ENCODE measurements around the gene SLC17A6.

SLC17A6 gene

GRCh38 chr11:22343371-22344032 is 5.3 kb downstream of the SLC17A6 start:
- WGBS (ENCODE audit: extremely low coverage, insufficient coverage, insufficient read length), result no CpG with 5 or more reads among the region's 34 CpGs
- Histone ChIP-seq H3K4me2 (ENCODE audit: low read length) (peak overlapping the region; percentile 0), H3K36me3 (ENCODE audit: control insufficient read depth in 1 of 2, insufficient read depth in 2 of 2, low read length in 2 of 2) (no peaks in the 10 kb centered on the region), H2BK120ac (ENCODE audit: insufficient read depth, low read length, poor library complexity) (no peak overlapping the region), H3K4me1 (ENCODE audit: control insufficient read depth in 1 of 2, insufficient read depth in 2 of 2, low read length in 2 of 2) (peaks cover 0 to 2% of the 10 kb centered on the region in 2 experiments), H2BK12ac (ENCODE audit: low read length) (no peak overlapping the region), H3K4ac (ENCODE audit: low read depth, low read length) (no peak overlapping the region), H3K23ac (ENCODE audit: low read length) (no peak overlapping the region), H4K8ac (ENCODE audit: low read depth, low read length) (no peak overlapping the region), H3K18ac (ENCODE audit: low read length) (no peak overlapping the region), H4K12ac (ENCODE audit: low read depth, low read length) (peak overlapping the region; percentile 56), H4K91ac (ENCODE audit: low read depth, low read length) (no peak overlapping the region), H3K4me3 (ENCODE audit: low read depth, low read length) (no peak overlapping the region), H3K79me1 (ENCODE audit: low read length) (no peaks in the 10 kb centered on the region), H3K14ac (ENCODE audit: low read length) (no peak overlapping the region), H2AK5ac (ENCODE audit: low read length) (no peak overlapping the region), H2BK5ac (ENCODE audit: low read depth, low read length, poor library complexity) (no peak overlapping the region), H3K79me2 (ENCODE audit: control insufficient read depth, insufficient read depth, low read length, poor library complexity) (no peaks in the 10 kb centered on the region), H2AFZ (ENCODE audit: insufficient read depth, low read length, poor library complexity) (no peak overlapping the region), H3K9ac (ENCODE audit: low read length) (no peak overlapping the region), H3K27ac (ENCODE audit: low read depth, low read length) (no peak overlapping the region), H3K27me3 (ENCODE audit: insufficient read depth, low read length) (peaks cover 35% of the 10 kb centered on the region), H3K9me3 (ENCODE audit: insufficient read depth, low read depth, low read length) (peaks cover 2% of the 10 kb centered on the region)
- no peak for DNase-seq

- no peak overlapping the region for H3K27ac ChIP-seq (ENCODE audit: low read depth, low read length)
- H2AFZ ChIP-seq (ENCODE audit: insufficient read depth, low read length, poor library complexity), result no peak overlapping the region
- no peak overlapping the region for H3K4me2 ChIP-seq (ENCODE audit: low read length)
- no peak overlapping the region for H3K4me3 ChIP-seq (ENCODE audit: low read depth, low read length)
- no peak overlapping the region for H3K4ac ChIP-seq (ENCODE audit: low read depth, low read length)
- H2BK12ac ChIP-seq (ENCODE audit: low read length), result no peak overlapping the region
- no peak overlapping the region for H4K91ac ChIP-seq (ENCODE audit: low read depth, low read length)
- no peak overlapping the region for H2AK5ac ChIP-seq (ENCODE audit: low read length)
- no peak overlapping the region for H3K9ac ChIP-seq (ENCODE audit: low read length)
- H4K12ac ChIP-seq (ENCODE audit: low read depth, low read length), result peak overlapping the region; percentile 56
- no peaks in the 10 kb centered on the region for H3K79me2 ChIP-seq (ENCODE audit: control insufficient read depth, insufficient read depth, low read length, poor library complexity)
- H3K23ac ChIP-seq (ENCODE audit: low read length), result no peak overlapping the region
- H3K14ac ChIP-seq (ENCODE audit: low read length), result no peak overlapping the region
- WGBS (ENCODE audit: extremely low coverage, insufficient coverage, insufficient read length), result no CpG with 5 or more reads among the region's 3 CpGs
- no peaks in the 10 kb centered on the region for H3K36me3 ChIP-seq (ENCODE audit: control insufficient read depth in 1 of 2, insufficient read depth in 2 of 2, low read length in 2 of 2)
- H3K4me1 ChIP-seq (ENCODE audit: control insufficient read depth in 1 of 2, insufficient read depth in 2 of 2, low read length in 2 of 2), result peaks cover 0 to 2% of the 10 kb centered on the region in 2 experiments
- H3K79me1 ChIP-seq (ENCODE audit: low read length), result no peaks in the 10 kb centered on the region
- H3K9me3 ChIP-seq (ENCODE audit: insufficient read depth, low read depth, low read length), result peaks cover 2% of the 10 kb centered on the region
- peaks cover 35% of the 10 kb centered on the region for H3K27me3 ChIP-seq (ENCODE audit: insufficient read depth, low read length)
- no peak overlapping the region for H2BK120ac ChIP-seq (ENCODE audit: insufficient read depth, low read length, poor library complexity)
- H2BK5ac ChIP-seq (ENCODE audit: low read depth, low read length, poor library complexity), result no peak overlapping the region
- no peak overlapping the region for H3K18ac ChIP-seq (ENCODE audit: low read length)
- no peak for DNase-seq
- no peak overlapping the region for H4K8ac ChIP-seq (ENCODE audit: low read depth, low read length)
Observed at GRCh38 chr11:22344081-22344480, 5.9 kb downstream of the SLC17A6 start.

GRCh38 chr11:22346282-22346681 is 8.1 kb downstream of the SLC17A6 start:
- H3K27ac ChIP-seq (ENCODE audit: low read depth, low read length), result no peak overlapping the region
- no peak overlapping the region for H2AK5ac ChIP-seq (ENCODE audit: low read length)
- no peak overlapping the region for H3K4ac ChIP-seq (ENCODE audit: low read depth, low read length)
- no peak overlapping the region for H3K14ac ChIP-seq (ENCODE audit: low read length)
- no peak overlapping the region for H3K9ac ChIP-seq (ENCODE audit: low read length)
- H3K36me3 ChIP-seq (ENCODE audit: control insufficient read depth in 1 of 2, insufficient read depth in 2 of 2, low read length in 2 of 2), result no peaks in the 10 kb centered on the region
- no peak overlapping the region for H4K91ac ChIP-seq (ENCODE audit: low read depth, low read length)
- no peak overlapping the region for H2BK12ac ChIP-seq (ENCODE audit: low read length)
- H3K4me3 ChIP-seq (ENCODE audit: low read depth, low read length), result no peak overlapping the region
- H4K8ac ChIP-seq (ENCODE audit: low read depth, low read length), result no peak overlapping the region
- no peak overlapping the region for H4K12ac ChIP-seq (ENCODE audit: low read depth, low read length)
- no peak overlapping the region for H2AFZ ChIP-seq (ENCODE audit: insufficient read depth, low read length, poor library complexity)
- no peak overlapping the region for H3K18ac ChIP-seq (ENCODE audit: low read length)
- H3K79me2 ChIP-seq (ENCODE audit: control insufficient read depth, insufficient read depth, low read length, poor library complexity), result no peaks in the 10 kb centered on the region
- H2BK120ac ChIP-seq (ENCODE audit: insufficient read depth, low read length, poor library complexity), result no peak overlapping the region
- H3K27me3 ChIP-seq (ENCODE audit: insufficient read depth, low read length), result peaks cover 29% of the 10 kb centered on the region
- no peak for DNase-seq
- H2BK5ac ChIP-seq (ENCODE audit: low read depth, low read length, poor library complexity), result no peak overlapping the region
- no peak overlapping the region for H3K23ac ChIP-seq (ENCODE audit: low read length)
- H3K9me3 ChIP-seq (ENCODE audit: insufficient read depth, low read depth, low read length), result peaks cover 2% of the 10 kb centered on the region
- H3K4me1 ChIP-seq (ENCODE audit: control insufficient read depth in 1 of 2, insufficient read depth in 2 of 2, low read length in 2 of 2), result peaks cover 0 to 2% of the 10 kb centered on the region in 2 experiments
- no peak overlapping the region for H3K4me2 ChIP-seq (ENCODE audit: low read length)
- no peaks in the 10 kb centered on the region for H3K79me1 ChIP-seq (ENCODE audit: low read length)

- Histone ChIP-seq H3K9ac (ENCODE audit: low read length) (no peak overlapping the region), H3K27ac (ENCODE audit: low read depth, low read length) (no peak overlapping the region), H4K12ac (ENCODE audit: low read depth, low read length) (no peak overlapping the region), H3K18ac (ENCODE audit: low read length) (no peak overlapping the region), H3K27me3 (ENCODE audit: insufficient read depth, low read length) (peaks cover 13% of the 10 kb centered on the region), H3K4ac (ENCODE audit: low read depth, low read length) (no peak overlapping the region), H3K4me2 (ENCODE audit: low read length) (no peak overlapping the region), H3K14ac (ENCODE audit: low read length) (no peak overlapping the region), H3K9me3 (ENCODE audit: insufficient read depth, low read depth, low read length) (no peaks in the 10 kb centered on the region), H2BK12ac (ENCODE audit: low read length) (no peak overlapping the region), H4K8ac (ENCODE audit: low read depth, low read length) (no peak overlapping the region), H3K79me1 (ENCODE audit: low read length) (no peaks in the 10 kb centered on the region), H3K79me2 (ENCODE audit: control insufficient read depth, insufficient read depth, low read length, poor library complexity) (no peaks in the 10 kb centered on the region), H4K91ac (ENCODE audit: low read depth, low read length) (no peak overlapping the region), H2AFZ (ENCODE audit: insufficient read depth, low read length, poor library complexity) (no peak overlapping the region), H3K36me3 (ENCODE audit: control insufficient read depth in 1 of 2, insufficient read depth in 2 of 2, low read length in 2 of 2) (no peaks in the 10 kb centered on the region), H3K4me1 (ENCODE audit: control insufficient read depth in 1 of 2, insufficient read depth in 2 of 2, low read length in 2 of 2) (peaks cover 0 to 2% of the 10 kb centered on the region in 2 experiments), H2BK5ac (ENCODE audit: low read depth, low read length, poor library complexity) (no peak overlapping the region), H2BK120ac (ENCODE audit: insufficient read depth, low read length, poor library complexity) (no peak overlapping the region), H3K4me3 (ENCODE audit: low read depth, low read length) (no peak overlapping the region), H2AK5ac (ENCODE audit: low read length) (no peak overlapping the region), H3K23ac (ENCODE audit: low read length) (no peak overlapping the region)
- no peak for DNase-seq
- no CpG with 5 or more reads among the region's 4 CpGs for WGBS (ENCODE audit: extremely low coverage, insufficient coverage, insufficient read length)
Observed at GRCh38 chr11:22347857-22348487, 9.8 kb downstream of the SLC17A6 start.
